H1 (cell line): ENCODE measurements around the gene ASPDH. TPM values are rescaled to one million over a fixed set of nuclear protein-coding genes. Genes with fewer than 3 reads are reported as not detected.

ENCODE experiments used
- BRCA1 ChIP-seq: IDR thresholded peaks from 2 replicates; pipeline ENCODE4 v1.6.1; 2012; ENCODE audit warnings: low read depth, low read length, improper control_type of control experiment
- EZH2 ChIP-seq: fragments of 200-600 bp; sonication (generic); IDR thresholded peaks from 2 replicates; pipeline ENCODE4 v1.7.1; 2012; ENCODE audit warnings: low read depth, mild to moderate bottlenecking, moderate library complexity, low read length, inconsistent platforms; ENCODE audit not compliant: severe bottlenecking
- KDM1A ChIP-seq: fragments of 200-600, 300-600 bp; sonication (generic); IDR thresholded peaks from 2 replicates; pipeline ENCODE4 v1.7.1; 2016; ENCODE audit warnings: mild to moderate bottlenecking, low read length, borderline replicate concordance
- MAX ChIP-seq: IDR thresholded peaks from 2 replicates; pipeline ENCODE4 v1.6.1; 2012; ENCODE audit warnings: inconsistent platforms
- SP2 ChIP-seq: IDR thresholded peaks from 2 replicates; pipeline ENCODE4 v1.6.1; 2012; ENCODE audit warnings: mild to moderate bottlenecking, low read length, inconsistent platforms
- YY1 ChIP-seq: IDR thresholded peaks from 2 replicates; pipeline ENCODE4 v1.6.1; 2011; ENCODE audit warnings: low read depth, mild to moderate bottlenecking, low read length
- polyA plus RNA-seq, 7 experiments: library from polyadenylated mRNA; depleted of rRNA in 3 of 7; stranded (reverse) in 5 of 7; unstranded in 2 of 7; fragments of >200 nt in 5 of 7; fragments of 200-250 nt in 2 of 7; gene quantifications; 1 replicate in 5 of 7; 2 replicates in 1 of 7; 4 replicates in 1 of 7; pipeline versions ENCODE4 v1.2.1 to v1.2.3, GENCODE V29; 2011 to 2013; ENCODE audit warnings: missing spikeins in 2 of 7, mixed read lengths in 2 of 7
- total RNA-seq: library from RNA; stranded (reverse); fragmentation: NEBNext Ultra II Directional; extraction: Animal tissue kit (Norgen Biotek cat#: 25700); gene quantifications from 2 replicates; pipeline ENCODE4 v1.2.1, GENCODE V29; 2021

The ASPDH gene
- total and polyA plus RNA-seq, 2 of the 8 experiments (the other 6 are each of a cell fraction or from before 2014, with no cell fraction given), result not detected

- TF ChIP-seq KDM1A, result no peak
- TF ChIP-seq SP2, result no peak
- no peak for TF ChIP-seq BRCA1
- no peak for TF ChIP-seq EZH2
- no peak for TF ChIP-seq YY1
- TF ChIP-seq MAX, result no peak
Observed at GRCh38 chr19:50467566-50467965, 46.1 kb downstream of the ASPDH start (continued).
